ENCODE results near the gene CAPN14.

Gene CAPN14

DNA sequence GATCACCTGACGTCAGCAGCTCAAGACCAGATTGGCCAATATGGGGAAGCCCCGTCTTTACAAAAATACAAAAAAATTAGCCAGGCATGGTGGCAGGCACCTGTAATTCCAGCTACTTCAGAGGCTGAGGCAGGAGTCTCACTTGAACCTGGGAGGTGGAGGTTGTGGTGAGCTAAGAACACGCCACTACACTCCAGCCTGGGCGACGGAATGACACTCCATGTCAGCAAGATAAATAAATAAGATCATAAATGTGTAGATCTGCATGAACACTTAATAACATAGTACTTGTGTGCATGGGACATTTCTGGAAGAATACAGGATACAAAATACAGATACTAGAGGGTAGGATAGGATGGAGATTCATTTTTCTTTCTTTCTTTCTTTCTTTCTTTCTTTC, 25.7 kb upstream of the CAPN14 start:
- no peak for DNase-seq (ENCODE audit: low spot score)

DNA sequence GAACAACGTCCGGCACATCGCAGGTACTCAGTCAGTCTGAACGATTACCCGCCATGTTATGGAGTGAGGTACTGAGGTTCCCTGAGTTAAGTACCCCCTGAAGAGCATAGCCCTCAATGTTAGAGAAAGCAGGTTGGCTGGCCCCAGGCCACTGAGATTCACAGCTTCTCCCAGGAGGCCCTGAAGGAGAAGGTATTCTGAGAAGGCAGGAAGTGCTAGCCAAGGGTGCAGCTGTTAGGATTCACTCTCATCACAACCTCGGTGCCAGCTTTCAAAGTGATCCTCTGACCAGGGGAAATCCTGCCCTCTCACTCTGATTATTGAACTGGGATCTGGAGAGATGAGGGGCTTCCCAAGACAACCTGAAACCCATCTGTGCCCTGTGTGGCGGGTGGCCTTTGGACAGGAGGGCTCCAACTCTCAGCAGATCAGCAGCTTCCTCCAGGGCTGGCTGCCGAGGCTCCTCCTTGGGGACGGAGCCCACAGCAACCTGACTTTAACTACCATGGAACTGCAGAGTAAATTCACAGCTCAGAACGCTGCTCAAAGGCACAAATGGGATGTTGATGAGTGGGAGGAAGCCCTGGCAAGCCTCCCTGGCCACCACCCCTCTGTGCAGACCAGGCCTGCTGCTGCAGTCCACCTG, 24.4 kb upstream of the CAPN14 start:
- no peak for DNase-seq (ENCODE audit: low spot score)

DNA sequence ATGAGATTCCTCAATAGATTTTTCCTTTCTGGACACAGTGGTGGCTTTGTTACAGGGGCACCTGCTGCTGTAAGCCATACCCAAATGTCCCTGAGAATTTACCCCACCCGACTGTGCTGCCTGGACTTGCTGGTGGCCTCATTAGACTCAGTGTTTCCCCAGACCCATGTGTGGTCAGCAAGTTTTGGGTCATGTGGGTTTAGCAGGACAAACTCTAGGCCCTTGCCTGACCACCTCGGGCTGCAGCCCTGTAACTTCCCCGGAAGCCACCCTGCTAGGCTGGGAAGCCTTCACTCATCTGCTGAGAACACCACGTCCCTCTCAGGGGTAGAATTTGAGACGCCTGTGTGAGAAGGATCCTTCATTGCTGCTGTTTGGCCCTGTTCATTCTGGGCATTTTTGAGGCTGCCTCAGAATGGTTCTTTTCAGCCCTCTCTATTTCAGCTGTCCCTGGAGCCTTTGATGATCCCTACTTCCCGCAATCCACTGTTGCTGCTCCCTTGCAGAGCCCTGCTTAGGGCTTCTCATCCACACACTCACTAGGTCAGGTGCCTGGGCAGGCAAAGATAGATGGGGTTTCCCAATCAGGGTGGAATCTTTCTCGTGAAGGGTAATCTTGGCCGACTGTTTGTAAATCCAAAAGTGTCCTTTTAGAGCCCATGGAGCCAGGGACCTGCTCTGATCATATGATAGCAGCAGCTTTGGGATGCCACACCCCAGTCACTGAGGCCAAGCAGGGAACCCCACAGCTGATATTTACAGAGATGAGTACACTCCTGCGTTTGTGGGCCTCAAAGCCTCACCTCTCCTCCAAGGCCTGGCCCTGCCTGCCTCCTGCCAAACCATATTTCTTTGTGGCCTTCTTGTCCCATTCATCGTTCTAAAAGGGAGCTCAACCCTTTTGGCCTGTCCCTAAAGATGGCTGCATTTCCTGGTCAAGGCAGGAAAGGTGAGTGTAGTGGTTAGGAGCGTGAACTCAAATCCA, 23.4 kb upstream of the CAPN14 start:
- no peak for DNase-seq (ENCODE audit: low spot score)

- DNase-seq (ENCODE audit: low spot score): no peak
Observed at GRCh38 chr2:31239593-31240177, 22.4 kb upstream of the CAPN14 start.

GRCh38 chr2:31238906-31239592, 21.7 kb upstream of the CAPN14 start:
- DNase-seq (ENCODE audit: low spot score): no peak

DNA sequence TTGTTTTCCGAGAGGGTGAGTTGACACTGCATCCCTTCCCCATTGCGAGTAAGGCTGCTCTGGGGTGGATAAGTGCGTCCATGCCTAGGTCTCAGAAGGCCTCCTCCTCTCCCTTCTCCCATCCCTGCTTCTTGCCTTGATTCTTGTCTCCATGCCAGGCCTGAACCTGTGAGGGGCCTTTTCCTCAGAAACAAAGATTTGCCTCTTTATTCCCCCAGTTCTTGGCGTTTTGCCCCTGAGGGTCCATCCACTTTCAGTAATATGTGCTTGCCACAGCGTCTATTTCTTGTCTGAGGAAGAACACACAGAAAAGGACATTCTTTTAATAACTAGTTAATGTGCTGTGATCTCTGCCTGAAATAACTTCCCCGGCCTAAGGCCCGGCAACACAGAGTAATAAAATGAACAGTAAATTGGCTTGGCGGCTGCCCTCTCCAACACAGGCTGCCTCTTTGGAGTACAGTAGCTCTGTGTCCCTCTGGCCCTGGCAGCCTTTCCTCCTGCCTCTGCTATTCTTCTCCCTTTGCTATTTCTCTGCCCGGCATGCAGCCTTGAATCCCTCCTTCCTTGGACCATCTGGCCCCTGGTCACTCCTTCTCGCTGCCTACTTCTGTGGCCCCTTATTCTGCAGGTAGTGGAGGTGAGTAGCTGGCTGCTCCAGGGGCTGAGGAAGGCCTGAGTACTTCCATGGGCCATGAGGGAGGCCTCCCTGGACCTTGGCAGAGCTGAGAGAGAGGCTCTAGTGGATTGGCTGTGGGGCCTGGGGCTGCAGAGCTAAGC, 21.0 kb upstream of the CAPN14 start:
- DNase-seq (ENCODE audit: low spot score): no peak

DNA sequence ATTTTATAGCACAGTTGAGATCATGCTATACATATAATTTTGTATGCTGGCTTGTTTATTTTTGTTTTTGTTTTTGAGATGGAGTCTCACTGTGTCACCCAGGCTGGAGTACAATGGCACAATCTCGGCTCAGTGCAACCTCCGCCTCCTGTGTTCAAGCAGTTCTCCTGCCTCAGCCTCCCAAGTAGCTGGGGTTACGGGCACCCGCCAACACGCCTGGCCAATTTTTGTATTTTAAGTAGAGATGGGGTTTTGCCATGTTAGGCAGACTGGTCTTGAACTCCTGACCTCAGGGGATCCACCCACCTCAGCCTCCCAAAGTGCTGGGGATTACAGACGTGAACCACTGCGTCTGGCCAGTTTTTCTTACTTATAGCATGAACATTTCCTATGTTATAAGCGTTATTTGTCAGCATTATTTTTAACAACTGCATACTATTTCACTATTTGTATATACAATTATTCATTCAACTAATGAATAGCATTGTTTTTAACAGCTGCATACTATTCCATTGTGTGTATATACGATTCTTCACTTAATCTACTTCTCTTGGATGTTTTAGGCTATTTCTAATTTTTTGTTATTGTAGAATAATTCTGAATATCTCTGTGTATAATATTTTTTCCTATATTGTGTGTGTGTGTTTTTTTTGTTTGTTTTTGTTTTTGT, 20.2 kb upstream of the CAPN14 start:
- no peak for DNase-seq (ENCODE audit: low spot score)

- no peak for DNase-seq (ENCODE audit: low spot score)
Observed at GRCh38 chr2:31236433-31237205, 19.3 kb upstream of the CAPN14 start.

DNA sequence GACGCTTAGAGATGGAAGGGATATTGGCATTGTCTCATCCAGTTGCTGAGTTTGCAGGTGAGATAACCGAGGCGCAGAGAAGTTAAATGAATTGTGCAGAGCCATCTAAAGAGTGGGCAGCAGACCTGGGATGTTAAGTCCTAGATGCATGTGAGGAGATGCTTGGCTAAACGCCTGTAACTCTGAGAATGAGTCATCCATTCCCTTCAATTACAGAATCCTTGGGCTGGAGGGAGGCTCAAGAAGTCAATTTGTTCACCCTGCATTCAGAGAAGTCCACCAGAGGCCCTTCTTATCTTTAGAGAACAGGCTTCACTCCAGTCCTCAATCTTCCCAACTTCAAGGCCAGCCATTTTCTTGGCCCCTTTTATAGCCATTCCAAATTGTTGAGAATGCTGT, 18.2 kb upstream of the CAPN14 start:
- no peak for DNase-seq (ENCODE audit: low spot score)

DNA sequence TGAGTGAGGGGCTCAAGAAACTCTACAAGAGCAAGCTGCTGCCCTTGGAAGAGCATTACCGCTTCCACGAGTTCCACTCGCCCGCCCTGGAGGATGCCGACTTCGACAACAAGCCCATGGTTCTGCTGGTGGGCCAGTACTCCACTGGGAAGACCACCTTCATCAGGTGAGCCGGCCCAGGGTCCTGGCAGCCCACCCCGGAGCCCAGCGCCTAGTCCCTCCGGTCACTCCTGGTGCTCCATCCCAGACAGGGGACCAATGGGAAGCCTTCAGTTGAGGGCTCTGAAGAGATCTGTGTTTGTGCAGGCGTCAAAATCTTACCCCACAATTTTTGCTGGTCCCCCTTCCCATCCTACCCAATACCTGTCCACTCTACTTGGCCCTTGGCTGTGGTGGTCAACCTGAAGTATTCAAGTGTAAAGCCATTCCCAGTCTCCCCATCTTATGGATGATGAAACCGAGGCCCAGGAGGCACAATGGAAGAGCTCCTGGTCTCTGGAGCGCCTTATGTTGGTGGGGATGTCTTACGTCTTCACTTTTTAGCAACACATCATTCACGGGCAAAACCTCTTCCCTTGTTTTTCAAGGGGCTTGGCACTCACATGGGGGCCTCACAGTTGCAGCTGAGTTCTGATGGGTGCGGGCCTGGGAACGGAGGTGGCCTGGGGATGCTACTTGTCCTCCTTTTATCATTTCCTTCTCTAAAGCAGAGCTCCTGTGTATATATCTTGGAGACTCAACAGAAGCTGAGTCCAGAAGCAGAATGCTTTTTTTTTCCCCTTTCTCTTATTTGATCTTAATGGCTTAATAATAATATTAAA, 17.6 kb upstream of the CAPN14 start:
- DNase-seq (ENCODE audit: low spot score): no peak

DNA sequence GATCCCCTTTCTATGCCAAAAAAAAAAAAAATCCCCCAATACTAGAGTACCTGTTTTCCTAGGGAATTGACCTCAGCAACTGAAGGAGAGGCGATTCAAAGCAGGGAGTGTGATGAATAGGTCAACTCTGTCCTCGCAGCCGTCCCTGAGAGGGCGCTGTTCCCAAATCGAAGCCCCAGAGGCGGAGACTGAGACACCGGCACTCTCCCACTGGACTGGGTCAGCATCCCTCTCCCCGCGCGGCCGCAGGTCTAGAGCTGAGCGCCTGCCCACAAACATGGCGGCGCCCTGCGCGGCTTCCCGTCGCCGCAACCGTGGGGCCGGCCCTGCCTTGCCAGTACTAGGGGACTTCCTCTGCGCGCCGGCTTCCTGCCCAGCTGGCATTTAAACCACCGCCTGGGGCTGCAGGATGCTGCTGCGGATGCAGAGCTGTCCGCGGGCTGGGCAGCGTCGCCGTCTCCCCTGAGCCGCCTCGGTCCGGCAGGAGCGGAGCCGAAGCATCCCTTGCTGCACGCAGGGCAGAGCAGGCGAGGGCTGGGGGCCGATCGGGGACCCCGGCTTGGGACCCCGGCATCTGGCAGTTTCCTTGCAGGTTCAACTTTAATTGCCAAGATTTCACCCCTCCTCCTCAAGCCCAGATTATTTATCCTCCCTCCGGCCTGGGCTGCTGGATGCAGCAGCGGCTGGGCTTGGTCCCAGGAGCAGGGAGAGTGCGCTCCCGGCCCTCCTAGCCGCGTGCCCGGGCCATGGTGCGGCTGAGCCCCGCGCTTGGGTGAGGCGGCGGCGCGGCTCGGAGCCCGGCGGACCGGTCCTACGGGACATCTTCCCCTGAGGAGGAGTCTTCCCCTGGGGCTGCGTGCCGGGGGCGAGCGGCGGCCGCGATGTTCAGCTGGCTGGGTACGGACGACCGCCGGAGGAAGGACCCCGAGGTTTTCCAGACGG, 16.7 kb upstream of the CAPN14 start, which contains the start of gene EHD3:
Gene EHD3, plus strand, starts transcription at position 412 of the 942 bp plus-strand sequence. Its CDS starts 470 bp downstream, at position 882.
- DNase-seq (ENCODE audit: low spot score): peak; percentile 93

GRCh38 chr2:31233231-31233630, 15.9 kb upstream of the CAPN14 start:
- no peak for DNase-seq (ENCODE audit: low spot score)

DNA sequence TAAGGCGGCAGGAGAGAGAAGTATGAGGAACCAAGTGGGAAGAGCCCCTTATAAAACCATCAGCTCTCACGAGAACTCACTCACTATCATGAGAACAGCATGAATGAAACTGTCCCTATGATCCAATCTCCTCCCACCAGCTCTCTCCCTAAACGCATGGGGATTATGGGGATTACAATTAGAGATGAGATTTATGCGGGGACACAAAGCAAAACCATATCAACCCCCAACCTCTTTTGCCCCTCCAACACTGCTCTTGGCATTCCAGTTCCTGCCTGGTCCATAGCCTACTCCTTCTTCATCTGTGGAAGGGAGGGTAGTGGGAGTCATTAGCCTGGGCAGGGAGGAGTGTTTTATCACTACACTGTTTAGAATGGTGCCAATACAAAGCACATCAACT, 15.3 kb upstream of the CAPN14 start:
- no peak for DNase-seq (ENCODE audit: low spot score)

DNA sequence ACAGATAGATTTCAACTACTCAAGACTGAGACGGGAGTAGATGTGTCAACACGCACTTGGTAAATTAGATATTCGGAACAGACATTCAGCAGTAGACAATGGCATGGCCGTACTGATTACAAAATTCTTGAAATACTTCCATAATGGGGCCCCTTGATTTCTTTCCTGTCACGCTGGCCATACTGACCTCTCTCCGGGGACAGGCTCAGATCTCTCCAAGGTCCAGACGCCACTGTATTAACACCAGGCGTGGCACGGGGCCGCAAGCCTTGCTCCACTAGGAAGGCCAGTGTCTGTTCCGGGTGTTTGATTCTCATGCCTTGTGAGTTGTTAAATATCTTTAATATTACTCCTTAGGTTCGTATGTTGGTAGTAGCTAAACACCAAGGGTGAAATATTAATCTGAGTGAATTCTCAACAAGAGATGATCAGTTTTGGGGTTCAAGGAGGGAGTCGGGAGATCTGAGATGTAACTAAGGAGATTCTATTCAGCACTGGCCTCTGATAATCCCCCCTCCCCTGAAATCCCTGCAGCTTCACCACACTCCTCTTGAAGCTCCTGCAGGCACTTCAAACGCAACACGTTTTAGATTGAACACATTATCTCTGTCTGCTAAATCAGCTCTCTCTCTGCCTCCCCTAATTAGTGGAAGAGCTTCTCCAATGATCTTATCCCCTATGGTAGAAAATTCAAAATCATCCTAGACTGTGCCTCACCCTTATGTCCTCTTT, 14.4 kb upstream of the CAPN14 start:
- DNase-seq (ENCODE audit: low spot score): no peak

DNA sequence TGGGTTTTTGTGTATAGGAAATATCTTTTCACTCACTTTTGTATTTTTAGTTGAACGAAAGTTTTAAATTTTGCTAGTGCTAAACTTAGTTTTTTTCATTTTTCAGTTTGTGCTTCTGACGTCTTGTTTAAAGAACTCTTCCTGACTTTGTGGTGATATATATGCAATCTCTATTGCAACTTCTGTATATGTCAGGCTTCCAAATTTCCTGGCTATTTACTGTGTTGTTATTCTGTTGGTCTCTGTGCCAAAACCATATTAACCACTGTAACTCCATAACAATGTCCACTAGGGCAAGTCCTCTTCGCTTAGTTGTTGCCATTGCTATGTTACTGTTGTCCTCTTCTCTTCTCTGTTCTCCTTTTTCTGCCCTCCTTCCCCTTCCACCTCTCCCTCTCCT, 13.4 kb upstream of the CAPN14 start:
- DNase-seq (ENCODE audit: low spot score): no peak

DNA sequence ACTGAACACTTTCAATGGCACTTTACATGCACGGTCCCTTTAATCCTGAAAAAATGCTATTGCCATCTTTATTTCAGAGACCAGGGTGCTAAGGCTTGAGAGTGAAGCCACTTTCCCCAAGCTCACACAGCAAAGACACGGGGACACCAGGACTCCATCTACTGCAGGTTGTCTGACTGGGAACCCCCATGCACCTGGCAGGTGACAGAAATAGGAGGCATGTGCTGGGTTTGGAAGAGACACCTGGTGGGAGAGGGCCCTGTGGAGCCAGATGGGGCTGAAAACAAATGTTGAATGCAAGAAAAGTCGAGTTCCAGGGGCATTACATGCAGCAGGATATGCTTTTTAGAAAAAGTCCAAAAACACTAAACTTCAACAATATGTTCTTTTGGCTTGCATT, 11.4 kb upstream of the CAPN14 start:
- no peak for DNase-seq (ENCODE audit: low spot score)

DNA sequence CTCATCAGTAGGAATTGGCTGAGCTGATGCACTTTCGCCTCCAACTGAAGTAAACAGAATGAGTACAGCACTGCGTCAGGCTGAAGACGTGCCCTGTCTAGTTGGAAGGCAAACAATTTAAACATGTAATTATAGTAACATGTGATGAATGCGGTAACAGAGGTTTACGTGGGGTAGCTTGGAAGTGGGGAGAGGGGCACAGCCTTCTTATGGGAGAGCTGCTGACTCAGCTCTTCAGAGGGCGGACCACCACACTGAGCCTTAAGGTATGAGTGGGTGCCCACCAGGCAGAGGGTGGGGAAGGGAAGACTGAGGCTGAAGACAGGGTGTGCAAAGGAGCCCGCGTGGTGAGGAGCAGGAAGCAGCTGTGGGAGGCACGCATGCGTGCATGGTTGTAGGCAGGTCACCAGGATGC, 10.4 kb upstream of the CAPN14 start:
- no peak for DNase-seq (ENCODE audit: low spot score)

Data from D341Med (cell line).